HG02610 (cell line): ENCODE results near the gene NBPF4.
"Not testable (repeated sequence)": the region's sequence is repeated elsewhere in the genome, so short reads cannot be mapped to it uniquely, and the experiment has no call there.

ENCODE experiments used
- ATAC-seq: cut with Tn5 transposase; IDR thresholded peaks from one replicate; pipeline ENCODE4 v1.9.1; 2021; ENCODE audit warnings: mild to moderate bottlenecking, moderate library complexity; ENCODE audit not compliant: unreplicated experiment

The NBPF4 gene

DNA sequence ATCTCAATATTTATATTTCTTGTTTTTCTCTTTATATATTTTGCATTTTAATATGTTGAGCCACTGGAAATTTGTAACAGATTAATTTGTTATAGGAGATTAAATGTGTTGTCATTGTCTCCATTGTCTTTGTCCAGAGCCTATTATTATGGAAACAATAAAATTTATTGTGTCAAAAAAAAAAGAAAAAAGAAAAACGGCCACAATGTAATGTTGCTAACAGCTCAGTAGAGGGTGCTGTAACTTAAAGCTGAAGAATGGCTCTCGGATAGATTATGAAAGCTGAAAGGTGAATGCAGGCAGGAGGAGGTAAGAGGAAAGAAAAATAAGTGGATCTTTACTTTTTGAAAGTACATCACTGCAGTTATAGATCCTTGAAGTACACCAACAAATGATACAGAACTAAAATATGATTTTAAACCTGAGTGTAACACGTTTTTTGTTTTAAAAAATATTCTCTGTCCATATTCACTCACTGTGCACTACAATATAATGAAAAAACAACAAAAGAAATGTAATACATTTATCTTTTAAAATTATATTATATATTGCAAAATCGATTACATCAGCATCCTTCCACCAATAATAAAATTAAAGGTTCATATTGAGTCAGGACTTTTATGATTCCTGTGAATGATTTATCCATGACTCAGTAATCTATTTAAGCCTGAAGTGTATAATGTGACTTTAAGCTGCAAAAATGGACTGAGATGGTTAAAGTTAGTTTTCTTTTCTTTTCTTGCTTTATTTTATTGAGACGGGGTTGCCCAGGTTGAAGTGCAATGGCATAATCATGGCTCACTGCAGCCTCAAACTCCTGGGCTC, 29.0 kb downstream of the NBPF4 start:
- ATAC-seq: not testable (repeated sequence)

DNA sequence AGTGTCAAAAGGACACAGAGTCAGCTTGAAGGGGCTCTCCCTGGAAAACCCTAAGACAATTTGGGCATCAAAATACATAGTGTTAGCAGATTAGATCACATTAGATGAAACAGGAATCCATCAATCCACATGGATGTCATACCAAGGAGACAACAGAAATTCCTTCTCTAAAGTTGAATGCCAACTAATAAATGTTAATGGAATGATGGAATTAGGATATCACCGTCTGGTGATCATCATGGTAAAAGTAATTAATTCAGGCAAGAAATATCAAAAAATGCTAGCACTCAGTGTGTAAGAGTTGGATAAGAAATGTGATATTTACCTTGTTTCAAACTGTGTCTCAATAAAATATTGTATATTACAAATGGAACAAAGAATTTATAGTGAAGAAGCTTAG, 32.9 kb downstream of the NBPF4 start:
- no peak for ATAC-seq

DNA sequence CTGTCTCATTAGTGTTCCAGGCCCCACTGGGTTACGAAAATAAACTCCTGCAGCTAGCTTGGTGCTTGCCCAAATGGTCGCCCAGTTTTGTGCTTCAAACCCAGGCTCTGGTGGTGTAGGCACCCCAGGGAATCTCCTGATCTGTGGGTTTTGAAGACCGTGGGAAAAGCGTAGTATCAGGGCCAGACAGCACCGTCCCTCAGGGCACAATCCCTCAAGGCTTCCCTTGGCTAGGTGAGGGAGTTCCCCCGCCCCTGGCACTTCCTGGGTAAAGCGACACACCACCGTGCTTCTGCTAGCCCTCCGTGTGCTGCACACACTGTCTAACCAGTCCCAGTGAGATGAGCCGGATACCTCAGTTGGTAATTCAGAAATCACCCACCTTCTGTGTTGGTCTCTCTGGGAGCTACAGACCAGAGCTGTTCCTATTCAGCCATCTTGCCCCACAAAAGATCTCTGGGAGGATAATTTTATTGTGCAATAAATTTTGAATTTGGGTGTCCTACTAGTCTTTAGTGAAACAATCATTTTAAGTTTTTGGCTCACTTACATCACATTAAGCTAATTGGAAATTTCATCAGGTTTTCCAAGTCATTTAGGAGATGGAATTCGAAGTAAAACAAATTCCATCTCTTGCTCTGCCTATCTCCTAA, 34.3 kb downstream of the NBPF4 start:
- no peak for ATAC-seq

DNA sequence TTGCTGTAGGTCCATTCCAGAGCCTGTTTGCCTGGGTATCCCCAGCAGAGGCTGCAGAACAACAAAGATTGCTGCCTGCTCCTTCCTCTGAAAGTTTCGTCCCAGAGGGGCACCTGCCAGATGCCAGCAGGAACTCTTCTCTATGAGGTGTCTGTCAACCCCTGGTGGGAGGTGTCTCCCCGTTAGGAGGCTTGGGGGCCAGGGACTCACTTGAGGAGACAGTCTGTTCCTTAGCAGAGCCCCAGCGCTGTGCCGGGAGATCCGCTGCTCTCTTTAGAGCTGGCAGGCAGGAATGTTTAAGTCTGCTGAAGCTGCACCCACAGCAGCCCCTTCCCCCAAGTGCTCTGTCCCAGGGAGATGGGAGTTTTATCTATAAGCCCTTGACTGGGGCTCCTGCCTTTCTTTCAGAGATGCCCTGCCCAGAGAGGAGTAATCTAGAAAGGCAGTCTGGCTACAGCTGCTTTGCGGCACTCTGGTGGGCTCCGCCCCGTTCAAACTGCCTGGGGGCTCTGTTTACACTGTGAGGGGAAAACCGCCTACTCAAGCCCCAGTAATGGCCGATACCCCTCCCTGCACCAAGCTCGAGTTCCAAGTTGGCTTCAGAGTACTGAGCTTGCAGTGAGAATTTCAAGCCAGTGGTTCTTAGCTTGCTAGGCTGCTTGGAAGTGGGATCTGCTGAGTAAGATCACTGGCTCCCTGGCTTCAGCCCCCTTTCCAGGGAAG, 35.0 kb downstream of the NBPF4 start:
- no peak for ATAC-seq

DNA sequence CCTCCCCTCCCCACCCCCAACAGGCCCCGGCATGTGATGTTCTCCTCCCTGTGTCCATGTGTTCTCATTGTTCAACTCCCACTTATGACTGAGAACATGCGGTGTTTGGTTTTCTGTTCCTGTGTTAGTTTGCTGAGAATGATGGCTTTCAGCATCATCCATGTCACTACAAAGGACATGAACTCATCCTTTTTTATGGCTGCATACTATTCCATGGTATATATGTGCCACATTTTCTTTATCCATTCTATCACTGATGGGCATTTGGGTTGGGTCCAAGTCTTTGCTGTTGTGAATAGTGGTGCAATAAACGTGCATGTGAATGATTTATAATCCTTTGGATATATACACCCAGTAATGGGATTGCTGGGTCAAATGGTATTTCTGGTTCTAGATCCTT, 40.3 kb downstream of the NBPF4 start:
- not testable (repeated sequence) for ATAC-seq

DNA sequence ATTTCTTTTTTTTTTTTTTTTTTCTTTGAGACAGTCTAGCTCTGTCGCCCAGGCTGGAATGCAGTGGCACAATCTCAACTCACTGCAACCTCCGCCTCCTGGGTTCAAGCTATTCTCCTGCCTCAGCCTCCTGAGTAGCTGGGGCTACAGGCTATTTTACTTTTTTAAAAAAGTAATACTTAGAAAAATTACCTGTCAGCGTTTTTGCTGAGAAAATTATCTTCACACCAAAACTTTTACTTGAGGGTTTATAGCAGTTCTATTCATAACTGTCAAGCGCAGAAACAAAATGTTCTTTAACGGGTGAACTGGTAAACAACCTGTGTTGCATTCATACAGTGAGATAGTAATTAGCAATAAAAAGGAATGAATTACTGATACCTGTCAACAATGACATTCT, 42.2 kb downstream of the NBPF4 start:
- no peak for ATAC-seq

DNA sequence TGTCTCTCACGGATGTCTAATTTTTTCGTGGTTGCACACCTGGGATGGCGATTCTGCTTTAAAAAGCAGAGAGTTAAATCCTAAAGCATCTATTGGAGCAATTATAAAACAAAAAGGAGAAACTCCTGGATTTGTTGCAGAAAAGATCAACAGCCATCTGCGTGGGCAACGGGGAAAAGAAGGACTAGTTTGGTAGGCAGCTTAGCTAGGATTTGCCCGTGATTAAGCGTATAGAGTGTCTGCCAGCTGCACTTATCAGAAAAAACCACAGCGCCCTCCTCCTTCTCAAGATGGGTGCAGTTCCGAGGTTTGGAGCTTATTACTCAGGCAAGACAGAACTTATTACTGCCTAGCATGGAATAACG, 43.2 kb downstream of the NBPF4 start:
- ATAC-seq: no peak

DNA sequence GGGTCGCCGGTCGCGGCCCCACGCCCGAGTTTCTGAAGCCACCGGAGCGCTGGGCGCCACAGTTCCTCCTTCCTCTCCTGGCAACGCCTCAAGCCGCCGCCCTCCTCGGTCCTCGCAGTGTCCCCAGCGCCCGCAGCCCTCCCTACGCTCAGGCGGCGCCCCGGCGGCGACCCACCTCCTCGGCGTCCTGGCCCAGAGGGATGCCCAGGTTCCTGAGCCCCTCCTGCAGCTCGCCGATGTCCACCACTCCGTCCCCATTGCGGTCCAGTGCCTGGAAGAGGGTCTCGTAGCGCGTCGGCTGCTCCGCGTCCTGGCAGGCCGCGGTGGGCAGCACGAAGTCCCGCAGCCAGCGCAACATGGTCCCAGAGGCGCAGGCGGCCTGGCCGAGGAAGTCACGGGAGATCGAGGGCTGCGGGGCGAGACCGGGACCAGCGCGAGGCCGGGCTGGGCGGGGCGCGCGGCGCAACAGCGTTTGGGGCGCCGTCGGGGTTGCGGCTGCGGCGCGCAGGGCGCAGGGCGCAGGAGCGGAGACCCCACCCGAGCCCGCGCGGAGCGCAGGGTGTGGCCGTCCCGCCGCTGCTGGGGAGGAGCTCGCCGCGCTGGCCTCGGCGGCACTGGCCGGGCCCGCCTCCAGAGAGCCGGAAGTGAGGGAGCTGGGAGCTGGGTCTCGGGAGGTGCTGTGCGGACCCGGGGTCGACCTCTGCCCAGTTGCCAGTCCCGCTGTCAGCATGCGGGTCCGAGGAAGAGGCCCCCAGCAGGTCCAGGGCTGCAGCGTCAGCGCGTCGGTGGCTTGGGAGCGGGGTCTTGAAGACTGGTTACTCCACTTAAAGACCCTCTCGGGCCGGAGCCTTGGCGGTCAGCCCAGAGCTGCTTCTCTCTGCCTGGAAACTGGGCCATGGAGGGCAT, 43.8 kb downstream of the NBPF4 start, which contains the start of gene SLC25A24:
SLC25A24 (minus strand) TSS at position 563 of the 906 bp plus-strand sequence; CDS start at position 358, 205 bp downstream.
- peak; percentile 60 for ATAC-seq

DNA sequence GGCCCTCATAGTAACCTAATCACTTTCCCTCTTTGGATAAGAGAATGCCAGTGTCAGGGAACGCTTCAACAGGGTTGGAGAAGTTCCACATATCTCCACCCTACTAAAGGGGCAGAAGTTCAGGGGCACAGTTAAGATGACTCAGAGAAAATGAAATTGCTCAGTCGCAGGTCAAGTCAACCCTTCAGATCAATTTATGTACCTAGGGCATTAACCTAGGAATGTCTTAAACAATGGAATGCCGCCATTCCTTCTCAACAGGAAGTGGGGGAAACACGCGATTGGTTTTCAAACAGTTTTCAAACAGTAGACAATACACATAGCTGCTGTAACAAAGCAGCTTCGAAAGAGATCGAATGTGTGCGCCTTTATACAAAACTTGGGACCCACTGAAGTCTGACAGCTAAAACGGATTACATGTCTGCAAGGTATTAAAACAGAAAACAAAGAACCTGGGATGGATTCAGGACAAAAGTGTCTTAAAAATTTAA, 44.6 kb downstream of the NBPF4 start:
- ATAC-seq: no peak

DNA sequence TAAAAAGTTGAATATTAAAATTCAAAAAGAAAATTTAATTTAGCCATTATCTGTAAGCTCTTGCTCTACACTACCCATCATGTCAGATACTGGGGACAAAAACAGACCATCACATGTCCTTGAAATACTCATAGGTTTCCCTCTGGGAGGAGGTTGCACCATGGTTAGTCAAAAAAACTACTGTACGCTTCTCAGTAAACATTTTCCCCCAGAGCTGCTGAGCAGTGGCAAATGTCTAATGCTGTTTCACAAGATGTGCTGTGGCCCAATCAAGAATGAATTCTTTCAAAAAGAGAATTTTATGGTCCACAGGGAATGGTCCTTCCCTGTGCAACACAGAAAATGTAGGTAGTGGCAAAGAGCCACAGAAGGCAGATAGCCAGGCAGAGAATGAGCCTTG, 49.8 kb downstream of the NBPF4 start:
- ATAC-seq: no peak

DNA sequence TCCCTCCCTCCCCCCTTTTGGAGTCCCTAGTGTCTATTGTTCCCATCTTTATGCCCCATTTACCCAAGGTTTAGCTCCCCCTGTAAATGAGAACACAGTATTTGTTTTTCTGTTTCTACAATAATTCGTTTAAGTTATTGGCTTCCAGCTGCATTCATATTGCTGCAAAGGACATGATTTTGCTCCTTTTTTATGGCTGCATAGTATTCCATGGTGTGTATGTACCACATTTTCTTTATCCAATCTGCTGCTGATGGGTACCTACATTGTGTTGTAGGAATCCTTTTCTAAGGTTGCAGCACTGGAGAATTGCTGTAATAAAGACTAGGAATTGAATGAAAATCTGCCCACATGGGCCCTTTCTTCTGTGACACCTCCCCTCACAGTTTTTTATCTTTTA, 50.5 kb downstream of the NBPF4 start:
- ATAC-seq: no peak

DNA sequence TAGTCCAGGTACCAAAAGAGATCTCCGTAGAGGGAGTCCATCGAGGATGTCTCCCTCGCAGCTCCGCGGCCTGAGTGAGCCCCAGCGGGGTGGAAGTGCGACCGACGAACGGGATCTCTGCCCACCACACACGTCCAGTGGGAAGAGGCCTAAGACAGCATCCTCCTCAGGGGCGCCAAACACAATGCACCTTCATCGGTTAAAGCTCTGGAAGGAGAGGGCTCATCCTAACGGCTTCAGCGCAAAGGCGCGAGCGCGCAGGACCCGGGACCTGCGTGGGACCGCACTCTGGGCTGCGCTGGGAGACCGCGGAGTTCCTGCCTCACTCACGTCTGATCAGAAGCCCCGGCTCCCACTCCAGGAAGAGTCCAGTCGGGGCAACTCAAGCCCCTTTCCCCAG, 51.3 kb downstream of the NBPF4 start:
- ATAC-seq: no peak

DNA sequence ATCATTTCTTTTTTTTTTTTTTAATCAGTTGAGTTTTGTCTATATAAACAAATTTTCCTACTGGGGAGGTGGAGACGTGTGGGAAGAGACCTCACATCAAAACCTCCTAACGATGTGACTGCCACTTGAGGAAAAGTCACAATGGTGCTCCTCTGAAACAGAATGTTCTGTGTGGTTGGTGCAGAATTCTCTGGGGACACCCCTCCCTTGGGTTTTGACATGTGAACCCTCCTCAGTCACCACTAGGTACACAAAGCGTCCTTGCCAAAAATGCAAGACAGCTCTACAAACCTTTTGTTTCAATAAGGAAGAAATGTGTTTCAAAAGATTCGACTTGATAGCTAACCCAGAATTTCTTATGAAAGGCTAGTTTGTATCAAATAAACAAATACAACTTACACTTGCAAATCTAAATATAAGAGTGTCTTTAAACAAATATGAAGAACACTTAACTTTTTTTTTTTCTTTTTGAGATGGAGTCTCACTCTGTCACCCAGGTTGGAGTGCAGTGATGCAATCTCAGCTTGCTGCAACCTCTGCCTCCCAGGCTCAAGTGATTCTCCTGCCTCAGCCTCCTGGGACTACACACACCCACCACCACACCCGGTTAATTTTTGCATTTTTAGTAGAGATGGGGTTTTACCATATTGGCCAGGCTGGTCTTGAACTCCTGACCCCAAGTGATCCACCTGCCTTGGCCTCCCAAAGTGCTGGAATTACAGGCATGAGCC, 53.0 kb downstream of the NBPF4 start:
- ATAC-seq: no peak

DNA sequence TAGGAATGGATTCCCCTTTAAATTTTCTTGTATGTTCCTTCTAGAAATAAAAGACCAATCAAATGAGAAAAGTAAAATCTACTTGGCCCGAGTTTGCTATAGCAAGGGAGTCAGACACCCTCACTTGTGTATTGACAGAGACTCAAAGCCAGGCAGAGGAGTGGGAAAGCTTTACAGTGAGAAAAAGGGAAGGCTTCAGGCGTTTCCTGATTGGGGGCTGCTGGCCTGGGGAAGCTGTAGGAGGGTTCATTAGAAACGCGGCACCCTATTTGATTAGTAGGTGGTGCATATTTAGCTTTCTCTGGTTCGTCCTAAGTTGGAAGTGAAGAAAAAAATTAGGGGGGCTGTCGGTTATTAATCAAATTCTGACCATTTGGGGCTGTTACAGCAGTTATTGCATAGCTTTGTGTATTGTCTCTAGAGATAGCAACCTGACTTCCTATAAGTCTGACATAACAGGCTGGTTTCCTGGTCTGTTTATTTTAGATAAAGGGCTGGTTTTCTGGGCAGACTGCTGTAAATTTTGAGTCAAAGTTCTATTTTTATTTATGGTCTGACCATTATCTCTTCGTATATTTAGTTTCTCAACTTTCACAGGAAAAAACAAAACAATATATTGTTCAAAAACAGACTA, 53.8 kb downstream of the NBPF4 start:
- ATAC-seq: no peak

DNA sequence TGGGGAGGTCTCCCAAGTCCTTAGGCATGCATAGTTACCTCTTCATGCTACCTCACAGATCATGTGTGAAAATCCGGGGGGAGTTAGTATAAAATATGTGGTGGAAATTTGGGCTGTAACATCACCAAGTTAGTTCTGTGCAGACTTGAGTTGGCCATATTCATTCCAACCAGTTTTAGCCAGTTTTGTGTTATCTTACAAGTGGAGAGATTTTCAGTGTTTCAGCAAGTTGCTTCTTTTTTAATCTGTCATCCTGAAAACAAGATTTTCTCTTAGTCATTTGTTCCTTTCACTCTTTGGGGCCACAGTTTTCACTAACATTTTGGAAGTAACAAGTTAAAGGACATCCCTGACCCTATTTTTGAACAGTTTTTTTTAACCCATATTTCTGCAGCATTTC, 55.1 kb downstream of the NBPF4 start:
- ATAC-seq: no peak

DNA sequence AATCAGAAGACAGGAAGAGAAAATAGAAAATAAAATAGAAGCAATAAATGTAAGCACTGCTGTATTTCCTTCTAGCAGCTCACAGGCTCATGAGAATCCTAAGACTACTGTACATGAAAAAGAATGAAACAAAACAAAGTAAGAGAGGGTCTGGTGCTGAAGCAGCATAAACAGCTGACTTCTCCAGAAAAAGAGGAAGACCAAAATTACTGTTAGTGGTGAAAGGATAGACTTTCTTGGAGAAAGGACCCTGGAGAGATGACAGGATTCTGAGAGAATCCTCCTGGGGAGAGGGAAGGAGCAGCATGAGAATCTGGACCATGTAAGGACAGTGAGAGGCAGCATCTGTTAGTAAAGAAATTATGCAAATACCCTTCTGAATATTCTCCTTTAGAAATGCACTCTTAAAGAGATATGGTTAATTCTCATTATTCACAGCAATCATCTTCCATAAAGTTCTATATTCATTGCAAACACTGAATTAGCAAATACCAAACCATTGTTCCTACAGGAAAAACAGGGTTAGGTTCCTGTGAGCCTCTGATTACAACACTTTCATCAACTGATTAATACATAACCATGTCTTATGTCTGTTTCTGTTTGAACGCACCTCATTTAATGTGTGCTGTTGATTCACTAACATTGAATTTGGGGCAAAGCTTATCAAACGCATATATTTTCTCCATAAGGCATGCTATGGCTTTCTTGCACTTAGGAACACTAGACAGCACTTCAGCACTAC, 60.7 kb downstream of the NBPF4 start:
- ATAC-seq: no peak

DNA sequence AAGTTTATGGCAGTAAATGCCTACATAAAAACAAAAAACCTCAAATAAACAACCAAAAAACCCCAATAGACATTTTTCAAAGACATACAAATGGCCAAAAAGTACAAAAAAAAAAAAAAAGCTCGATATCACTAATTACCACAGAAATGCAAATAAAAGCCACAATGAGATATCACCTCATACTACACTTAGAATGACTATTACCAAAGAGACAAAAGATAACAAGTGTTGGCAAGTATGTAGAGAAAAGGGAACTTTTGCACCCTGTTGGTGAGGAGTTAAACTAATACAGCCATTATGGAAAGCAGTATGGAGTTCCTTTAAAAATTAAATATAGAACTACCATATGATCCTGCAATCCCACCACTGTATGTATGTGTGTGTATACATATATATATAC, 64.9 kb downstream of the NBPF4 start:
- no peak for ATAC-seq
